Measurements from ENCODE around the gene FAM83C. TPM values are rescaled to one million over a fixed set of nuclear protein-coding genes. Genes with fewer than 3 reads are reported as not detected.

FAM83C gene
- polyA plus RNA-seq, 1 of the 3 experiments (the other 2 are of a cell fraction): not detected

DNA sequence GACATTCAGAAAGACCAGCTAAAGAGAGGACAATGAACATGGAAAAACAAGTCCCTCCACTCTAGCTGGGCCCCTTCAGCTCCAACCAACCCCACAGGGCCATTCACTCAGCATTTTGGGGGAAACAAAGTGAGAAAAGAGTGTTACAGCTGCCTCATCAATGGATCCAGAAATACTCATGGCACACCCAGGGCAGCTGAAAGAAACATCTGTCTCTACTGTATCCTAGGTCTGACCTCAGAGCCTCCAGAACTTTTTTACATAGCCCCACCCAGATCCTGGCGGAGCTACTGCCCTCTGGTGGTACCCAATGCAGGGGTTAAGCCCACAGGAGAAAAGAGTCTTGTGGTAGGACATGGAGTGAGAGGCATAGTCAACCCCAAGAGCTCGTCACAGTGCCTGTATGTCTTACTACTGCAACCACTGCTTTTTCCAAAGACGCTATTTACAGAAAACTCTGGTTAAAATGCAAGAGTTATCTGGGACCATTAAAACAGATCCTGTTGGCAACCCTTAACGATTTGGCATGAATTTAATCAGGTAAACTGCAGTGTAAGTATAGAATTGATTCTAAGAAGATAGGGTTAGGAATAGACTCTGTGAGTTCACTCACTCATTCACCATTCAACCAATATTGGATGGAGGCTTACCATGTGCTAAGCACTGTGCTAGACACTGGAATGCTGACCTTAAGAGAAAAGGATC, 37.4 kb upstream of the FAM83C start:
- no peaks in the 10 kb centered on the region for H4K20me1 ChIP-seq (ENCODE audit: insufficient read depth)
- peaks cover 0 to 7% of the 10 kb centered on the region in 2 experiments for H3K36me3 ChIP-seq (replicated peaks in 1 of 2; ENCODE audit: control insufficient read depth in 1 of 2, insufficient read depth in 2 of 2, low read length in 1 of 2)
- H3K27ac ChIP-seq (ENCODE audit: low read depth in 2 of 2, low read length in 1 of 2): no peak overlapping the region
- peaks cover 3% of the 10 kb centered on the region for H3F3A ChIP-seq (replicated peaks; ENCODE audit: insufficient read depth)
- peak; percentile 34 for DNase-seq
- H3K27me3 ChIP-seq (ENCODE audit: insufficient read depth): no peaks in the 10 kb centered on the region
- no peaks in the 10 kb centered on the region for H3K9me3 ChIP-seq
- no peaks in the 10 kb centered on the region for H3K9me2 ChIP-seq
- H3K4me3 ChIP-seq (ENCODE audit: low read depth in 2 of 2, low read length in 1 of 2): no peak overlapping the region; a peak in 1 of 4 replicates
- WGBS (ENCODE audit: low lambda C conversion rate): 89% methylated on average over 3 of the region's 4 CpGs
- no peak overlapping the region for H3K9ac ChIP-seq
- POLR2A ChIA-PET: no interaction called here
- H3K4me2 ChIP-seq: no peak overlapping the region
- H3K79me2 ChIP-seq (ENCODE audit: insufficient read depth): no peaks in the 10 kb centered on the region
- no peak overlapping the region for H2AFZ ChIP-seq (ENCODE audit: low read depth)
- TF ChIP-seq, protein P1, sequence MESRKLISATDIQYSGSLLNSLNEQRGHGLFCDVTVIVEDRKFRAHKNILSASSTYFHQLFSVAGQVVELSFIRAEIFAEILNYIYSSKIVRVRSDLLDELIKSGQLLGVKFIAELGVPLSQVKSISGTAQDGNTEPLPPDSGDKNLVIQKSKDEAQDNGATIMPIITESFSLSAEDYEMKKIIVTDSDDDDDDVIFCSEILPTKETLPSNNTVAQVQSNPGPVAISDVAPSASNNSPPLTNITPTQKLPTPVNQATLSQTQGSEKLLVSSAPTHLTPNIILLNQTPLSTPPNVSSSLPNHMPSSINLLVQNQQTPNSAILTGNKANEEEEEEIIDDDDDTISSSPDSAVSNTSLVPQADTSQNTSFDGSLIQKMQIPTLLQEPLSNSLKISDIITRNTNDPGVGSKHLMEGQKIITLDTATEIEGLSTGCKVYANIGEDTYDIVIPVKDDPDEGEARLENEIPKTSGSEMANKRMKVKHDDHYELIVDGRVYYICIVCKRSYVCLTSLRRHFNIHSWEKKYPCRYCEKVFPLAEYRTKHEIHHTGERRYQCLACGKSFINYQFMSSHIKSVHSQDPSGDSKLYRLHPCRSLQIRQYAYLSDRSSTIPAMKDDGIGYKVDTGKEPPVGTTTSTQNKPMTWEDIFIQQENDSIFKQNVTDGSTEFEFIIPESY (IDR thresholded peaks at IDR 0.05; ENCODE audit: borderline replicate concordance, low read depth): no peak
- TF ChIP-seq, protein P2, sequence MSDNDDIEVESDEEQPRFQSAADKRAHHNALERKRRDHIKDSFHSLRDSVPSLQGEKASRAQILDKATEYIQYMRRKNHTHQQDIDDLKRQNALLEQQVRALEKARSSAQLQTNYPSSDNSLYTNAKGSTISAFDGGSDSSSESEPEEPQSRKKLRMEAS (IDR thresholded peaks at IDR 0.05; ENCODE audit: low read depth): no peak
- TF ChIP-seq, protein P3, sequence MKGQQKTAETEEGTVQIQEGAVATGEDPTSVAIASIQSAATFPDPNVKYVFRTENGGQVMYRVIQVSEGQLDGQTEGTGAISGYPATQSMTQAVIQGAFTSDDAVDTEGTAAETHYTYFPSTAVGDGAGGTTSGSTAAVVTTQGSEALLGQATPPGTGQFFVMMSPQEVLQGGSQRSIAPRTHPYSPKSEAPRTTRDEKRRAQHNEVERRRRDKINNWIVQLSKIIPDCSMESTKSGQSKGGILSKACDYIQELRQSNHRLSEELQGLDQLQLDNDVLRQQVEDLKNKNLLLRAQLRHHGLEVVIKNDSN (IDR thresholded peaks at IDR 0.05; ENCODE audit: borderline replicate concordance, low read depth): no peak
- TF ChIP-seq MEF2A (IDR thresholded peaks at IDR 0.05; ENCODE audit: borderline replicate concordance, low read depth) (no peak), TAF1 (IDR thresholded peaks at IDR 0.05; ENCODE audit: borderline replicate concordance, low read depth, low read length) (no peak), JUND (IDR thresholded peaks at IDR 0.05) (no peak), GATA2 (CRISPR knock-in tag; IDR thresholded peaks at IDR 0.05) (no peak), RAD21 (IDR thresholded peaks at IDR 0.05; ENCODE audit: low read length) (peak; percentile 25), RCOR1 (IDR thresholded peaks at IDR 0.05; ENCODE audit: low read length) (no peak), SMC3 (IDR thresholded peaks at IDR 0.05; ENCODE audit: low read depth, low read length) (peak; percentile 19; the same call in 1 of the 2 replicates), RXRA (IDR thresholded peaks at IDR 0.05; ENCODE audit: borderline replicate concordance, low read depth) (no peak)
- TF ChIP-seq, protein P4, sequence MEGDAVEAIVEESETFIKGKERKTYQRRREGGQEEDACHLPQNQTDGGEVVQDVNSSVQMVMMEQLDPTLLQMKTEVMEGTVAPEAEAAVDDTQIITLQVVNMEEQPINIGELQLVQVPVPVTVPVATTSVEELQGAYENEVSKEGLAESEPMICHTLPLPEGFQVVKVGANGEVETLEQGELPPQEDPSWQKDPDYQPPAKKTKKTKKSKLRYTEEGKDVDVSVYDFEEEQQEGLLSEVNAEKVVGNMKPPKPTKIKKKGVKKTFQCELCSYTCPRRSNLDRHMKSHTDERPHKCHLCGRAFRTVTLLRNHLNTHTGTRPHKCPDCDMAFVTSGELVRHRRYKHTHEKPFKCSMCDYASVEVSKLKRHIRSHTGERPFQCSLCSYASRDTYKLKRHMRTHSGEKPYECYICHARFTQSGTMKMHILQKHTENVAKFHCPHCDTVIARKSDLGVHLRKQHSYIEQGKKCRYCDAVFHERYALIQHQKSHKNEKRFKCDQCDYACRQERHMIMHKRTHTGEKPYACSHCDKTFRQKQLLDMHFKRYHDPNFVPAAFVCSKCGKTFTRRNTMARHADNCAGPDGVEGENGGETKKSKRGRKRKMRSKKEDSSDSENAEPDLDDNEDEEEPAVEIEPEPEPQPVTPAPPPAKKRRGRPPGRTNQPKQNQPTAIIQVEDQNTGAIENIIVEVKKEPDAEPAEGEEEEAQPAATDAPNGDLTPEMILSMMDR (IDR thresholded peaks at IDR 0.05): peak; percentile 58
- peaks cover 16 to 17% of the 10 kb centered on the region in 2 experiments; a peak in 3 of 4 replicates for H3K4me1 ChIP-seq (ENCODE audit: control insufficient read depth in 1 of 2, insufficient read depth in 2 of 2, low read depth in 1 of 2, low read length in 1 of 2)
- CTCF ChIA-PET: interaction anchor here (1.0 to 2.0 kb wide), 2 partner anchors 22 to 25 kb away, joined by 3 to 8 read pairs; no protein-coding TSS in a partner anchor

Measured in SK-N-SH (cell line).